K562 (cell line): ENCODE results near the gene PLD5. TPM values are rescaled to one million over a fixed set of nuclear protein-coding genes. Genes with fewer than 3 reads are reported as not detected.

Source experiments
- ATAC-seq: fragments of 200-7000 bp; cut with Tn5 transposase; 3 replicates; pipeline ENCODE4 v1.9.1; 2020; ENCODE audit warnings: moderate library complexity
- BruUV-seq: library from RNA; stranded (reverse); fragments of 400-500 nt; replicated peaks from 2 replicates; lab custom pipeline; 2021; lab: Mats Ljungman, UMichigan
- CTCF ChIA-PET: fragments of 300-600 bp; formaldehyde crosslinking; extraction: SDS; loops from one replicate; lab custom pipeline; 2021; ENCODE audit warnings: low intra/inter-chr PET ratio; lab: Yijun Ruan, JAX
- POLR2A ChIA-PET: fragments of 300-600, 350-650 bp; sonication (Branson Sonifier 250); formaldehyde crosslinking; extraction: SDS; loops from one replicate; lab custom pipeline; 2021; ENCODE audit warnings: antibody characterized with exemption, inconsistent platforms; lab: Yijun Ruan, JAX
- DNase-seq, 4 experiments: peaks; one replicate each; pipeline versions ENCODE4 v3.0.0 to v3.0.0-alpha.2; 2011 to 2018; ENCODE audit warnings: low spot score in 3 of 4, mixed read lengths in 3 of 4; ENCODE audit errors: extremely low read depth in 1 of 4
- FAIRE-seq: peaks from 2 replicates; lab custom pipeline; 2011; peaks lifted over from hg19 to GRCh38; lab: Jason Lieb, UNC
- H2AFZ ChIP-seq: 2 replicates; pipeline ENCODE4 v1.6.0; 2011; ENCODE audit warnings: low read depth, low read length, control low read depth, inconsistent platforms
- H3K27ac ChIP-seq: fragments of 200-600 bp; 3 replicates; pipeline ENCODE4 v1.8.0; 2011; ENCODE audit warnings: low read depth, mild to moderate bottlenecking, control low read depth, inconsistent platforms, low read length, moderate library complexity, mixed read lengths; ENCODE audit errors: extremely low read depth
- H3K27me3 ChIP-seq, 2 experiments: fragments of 300-600 bp in 1 of 2; 2 replicates in 1 of 2; 3 replicates in 1 of 2; pipeline versions ENCODE4 v1.6.0 to v1.8.0; 2011; ENCODE audit warnings: inconsistent platforms in 2 of 2, low read length in 2 of 2, mild to moderate bottlenecking in 1 of 2, mixed read lengths in 1 of 2, moderate library complexity in 1 of 2; ENCODE audit not compliant: control insufficient read depth in 2 of 2, insufficient read depth in 2 of 2
- H3K36me3 ChIP-seq: fragments of 300-600 bp; 3 replicates; pipeline ENCODE4 v1.8.0; 2011; ENCODE audit warnings: mild to moderate bottlenecking, low read length, inconsistent platforms; ENCODE audit not compliant: control insufficient read depth, insufficient read depth
- H3K4me1 ChIP-seq, 2 experiments: fragments of 200-600 bp in 1 of 2; replicated peaks in 1 of 2; 2 replicates in 1 of 2; 3 replicates in 1 of 2; pipeline versions ENCODE4 v1.5.1 to v1.8.0; 2011; ENCODE audit warnings: inconsistent platforms in 2 of 2, low read length in 2 of 2, mild to moderate bottlenecking in 1 of 2, mixed read lengths in 1 of 2, moderate library complexity in 1 of 2; ENCODE audit not compliant: control insufficient read depth in 2 of 2, insufficient read depth in 2 of 2
- H3K4me2 ChIP-seq: 2 replicates; pipeline ENCODE4 v1.6.1; 2011; ENCODE audit warnings: low read length, control low read depth, inconsistent platforms, mixed read lengths; ENCODE audit not compliant: insufficient read depth
- H3K4me3 ChIP-seq: fragments of 200-600 bp; sonication (generic), shearing (Covaris generic); 2 replicates; pipeline ENCODE4 v1.5.1; 2016; ENCODE audit warnings: control low read depth, inconsistent platforms
- H3K79me2 ChIP-seq: fragments of 200-600 bp; 3 replicates; pipeline ENCODE4 v1.8.0; 2011; ENCODE audit warnings: low read length, inconsistent platforms; ENCODE audit not compliant: control insufficient read depth, insufficient read depth
- H3K9ac ChIP-seq, 2 experiments: 2 replicates each; pipeline versions ENCODE4 v1.6.0 to v1.6.1; 2011; ENCODE audit warnings: low read depth in 2 of 2, low read length in 2 of 2, control low read depth in 1 of 2, inconsistent platforms in 1 of 2, mild to moderate bottlenecking in 1 of 2, mixed read lengths in 1 of 2; ENCODE audit not compliant: insufficient read depth in 1 of 2
- H3K9me1 ChIP-seq: one replicate; pipeline ENCODE4 v1.6.0; 2011; ENCODE audit warnings: inconsistent platforms, mild to moderate bottlenecking, low read length, moderate library complexity; ENCODE audit not compliant: control insufficient read depth, insufficient read depth
- H3K9me3 ChIP-seq: replicated peaks from 2 replicates; pipeline ENCODE4 v1.5.1; 2011; ENCODE audit warnings: low read depth, low read length, inconsistent platforms; ENCODE audit not compliant: control insufficient read depth, insufficient read depth
- H4K20me1 ChIP-seq: replicated peaks from 2 replicates; pipeline ENCODE4 v1.6.1; 2011; ENCODE audit warnings: low read length, inconsistent platforms, mixed read lengths; ENCODE audit not compliant: control insufficient read depth, insufficient read depth
- CXXC5 ChIP-seq: fragments of 250-450 bp; sonication (Bioruptor Pico); IDR thresholded peaks from 2 replicates; pipeline ENCODE4 v1.8.0; 2022; ENCODE audit warnings: inconsistent platforms, mild to moderate bottlenecking, moderate library complexity
- DIDO1 ChIP-seq: fragments of 450-650 bp; IDR thresholded peaks from 2 replicates; pipeline ENCODE4 v1.6.1; 2016; ENCODE audit warnings: low read depth, missing biosample characterization, missing genetic modification characterization
- FOS ChIP-seq: IDR thresholded peaks from 3 replicates; pipeline ENCODE4 v1.6.1; 2011; ENCODE audit not compliant: insufficient read length; ENCODE audit errors: extremely low read depth
- HBP1 ChIP-seq: fragments of 450-650 bp; formaldehyde crosslinking; IDR thresholded peaks from 2 replicates; pipeline ENCODE4 v1.4.0; 2022; ENCODE audit warnings: missing genetic modification characterization
- HMGXB4 ChIP-seq: sonication (generic); formaldehyde crosslinking; IDR thresholded peaks from 2 replicates; pipeline ENCODE4 v1.8.1; 2023; ENCODE audit warnings: mild to moderate bottlenecking, missing genetic modification reagents
- IFI16 ChIP-seq: fragments of 250-450 bp; sonication (Bioruptor Pico); IDR thresholded peaks from 2 replicates; pipeline ENCODE4 v2.1.2; 2022; ENCODE audit warnings: mild to moderate bottlenecking, inconsistent platforms
- MCM3 ChIP-seq: fragments of 450-650 bp; IDR thresholded peaks from 2 replicates; pipeline ENCODE4 v1.6.1; 2016
- SETDB1 ChIP-seq: IDR thresholded peaks from one replicate; pipeline ENCODE4 v1.6.1; 2012; ENCODE audit warnings: low read length, control low read depth, inconsistent platforms
- SRF ChIP-seq, 2 experiments: fragments of 250-450, 450-650 bp in 1 of 2; sonication (Bioruptor Pico) in 1 of 2; sonication (generic) in 1 of 2; formaldehyde crosslinking; IDR thresholded peaks; 2 replicates each; pipeline versions ENCODE4 v1.5.0 to v1.5.1; 2020 to 2022; ENCODE audit warnings: mild to moderate bottlenecking in 1 of 2, missing genetic modification reagents in 1 of 2
- ZNF263 ChIP-seq: sonication (generic); formaldehyde crosslinking; IDR thresholded peaks from 2 replicates; pipeline ENCODE4 v1.8.0; 2022; ENCODE audit warnings: mild to moderate bottlenecking, missing genetic modification reagents, borderline replicate concordance
- ZNF584 ChIP-seq: fragments of 200-800 bp; sonication (Bioruptor generic); IDR thresholded peaks from 2 replicates; pipeline ENCODE4 v1.6.1; 2016; ENCODE audit warnings: low read depth, mild to moderate bottlenecking, missing genetic modification characterization, missing compliant biosample characterization
- ZNF586 ChIP-seq: fragments of 450-650 bp; formaldehyde crosslinking; conservative IDR thresholded peaks from 2 replicates; pipeline ENCODE4 v1.4.0; 2020; ENCODE audit warnings: mild to moderate bottlenecking, moderate library complexity
- WGBS: fragments of 100-300 bp; shearing (Covaris generic); methylation state at CpG from one replicate; pipeline ENCODE4 v1.1.6; 2016; ENCODE audit warnings: low coverage, mixed read lengths; ENCODE audit not compliant: insufficient coverage; ENCODE audit errors: missing lambda C conversion rate; 5-methylcytosine and 5-hydroxymethylcytosine counted together
- in situ Hi-C: fragments of 300-500 bp; cut with MboI; formaldehyde crosslinking; loops from 4 replicates; pipeline ENCODE4 v1.15.0; 2018; ENCODE audit warnings: inconsistent platforms, mixed read lengths
- intact Hi-C: fragments of 100-400 bp; cut with micrococcal nuclease; formaldehyde crosslinking; loops from 2 replicates; pipeline ENCODE4 v1.14.2; 2022
- polyA plus RNA-seq, 8 experiments: library from polyadenylated mRNA; depleted of rRNA in 4 of 8; stranded (reverse) in 5 of 8; unstranded in 3 of 8; fragments of >200 nt; fragmentation: Nextera tagmentation in 2 of 8; fragmentation: Illumina TruSeq in 1 of 8; extraction: Ambion mirVana in 2 of 8; extraction: Trizol in 1 of 8; gene quantifications; 2 replicates each; pipeline versions ENCODE4 v1.2.1 to v1.2.3, GENCODE V29; 2011 to 2014; ENCODE audit warnings: inconsistent platforms in 1 of 8, missing spikeins in 1 of 8
- total RNA-seq, 7 experiments: library from RNA; depleted of rRNA in 6 of 7; stranded (reverse); fragments of >200 nt in 6 of 7; fragmentation: Illumina TruSeq in 2 of 7; extraction: Trizol in 2 of 7; gene quantifications; 2 replicates each; pipeline versions ENCODE4 v1.2.1 to v1.2.3, GENCODE V29; 2011 to 2021; ENCODE audit warnings: low replicate concordance in 1 of 7
- TF ChIP-seq, protein P1 (sequence below): sonication (generic); formaldehyde crosslinking; IDR thresholded peaks from 2 replicates; pipeline ENCODE4 v1.8.0; 2022; ENCODE audit warnings: missing genetic modification reagents, mild to moderate bottlenecking, borderline replicate concordance

Gene PLD5
- total and polyA plus RNA-seq, 9 of the 15 experiments (the other 6 are each of a cell fraction or from before 2014, with no cell fraction given), result not detected

GRCh38 chr1:242428399-242429190, 95.9 kb downstream of the PLD5 start:
- Histone ChIP-seq H4K20me1 (no peaks in the 10 kb centered on the region), H3K27ac (no peak overlapping the region), H3K4me2 (no peak overlapping the region), H2AFZ (no peak overlapping the region), H3K27me3 (no peaks in the 10 kb centered on the region), H3K4me3 (no peak overlapping the region), H3K79me2 (no peaks in the 10 kb centered on the region), H3K9me3 (no peaks in the 10 kb centered on the region), H3K4me1 (no peaks in the 10 kb centered on the region), H3K36me3 (no peaks in the 10 kb centered on the region), H3K9ac (no peak overlapping the region), H3K9me1 (no peaks in the 10 kb centered on the region)
- DNase-seq (no peak), ATAC-seq (no peak), FAIRE-seq (no peak)
- CTCF ChIA-PET, result no interaction called here
- BruUV-seq, result no TSS peak
- in situ Hi-C loops, result no loop called here
- POLR2A ChIA-PET, result no interaction called here
- intact Hi-C loops, result no loop called here
- TF ChIP-seq MCM3 (no peak), FOS (no peak), CXXC5 (CRISPR knock-in tag) (no peak), DIDO1 (tag) (no peak), SETDB1 (no peak), ZNF586 (CRISPR knock-in tag) (no peak), IFI16 (CRISPR knock-in tag) (no peak), HBP1 (CRISPR knock-in tag) (no peak), ZNF263 (no peak), ZNF584 (CRISPR knock-in tag) (no peak), HMGXB4 (CRISPR knock-in tag) (no peak), SRF (CRISPR knock-in tag; IDR thresholded peaks at IDR 0.05) (no peak)
- TF ChIP-seq, protein P1, sequence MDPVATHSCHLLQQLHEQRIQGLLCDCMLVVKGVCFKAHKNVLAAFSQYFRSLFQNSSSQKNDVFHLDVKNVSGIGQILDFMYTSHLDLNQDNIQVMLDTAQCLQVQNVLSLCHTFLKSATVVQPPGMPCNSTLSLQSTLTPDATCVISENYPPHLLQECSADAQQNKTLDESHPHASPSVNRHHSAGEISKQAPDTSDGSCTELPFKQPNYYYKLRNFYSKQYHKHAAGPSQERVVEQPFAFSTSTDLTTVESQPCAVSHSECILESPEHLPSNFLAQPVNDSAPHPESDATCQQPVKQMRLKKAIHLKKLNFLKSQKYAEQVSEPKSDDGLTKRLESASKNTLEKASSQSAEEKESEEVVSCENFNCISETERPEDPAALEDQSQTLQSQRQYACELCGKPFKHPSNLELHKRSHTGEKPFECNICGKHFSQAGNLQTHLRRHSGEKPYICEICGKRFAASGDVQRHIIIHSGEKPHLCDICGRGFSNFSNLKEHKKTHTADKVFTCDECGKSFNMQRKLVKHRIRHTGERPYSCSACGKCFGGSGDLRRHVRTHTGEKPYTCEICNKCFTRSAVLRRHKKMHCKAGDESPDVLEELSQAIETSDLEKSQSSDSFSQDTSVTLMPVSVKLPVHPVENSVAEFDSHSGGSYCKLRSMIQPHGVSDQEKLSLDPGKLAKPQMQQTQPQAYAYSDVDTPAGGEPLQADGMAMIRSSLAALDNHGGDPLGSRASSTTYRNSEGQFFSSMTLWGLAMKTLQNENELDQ (CRISPR knock-in tag), result no peak
- WGBS, result 1% methylated on average over 8 of the region's 8 CpGs
